ENCODE measurements around the gene SH3PXD2A.

DNA sequence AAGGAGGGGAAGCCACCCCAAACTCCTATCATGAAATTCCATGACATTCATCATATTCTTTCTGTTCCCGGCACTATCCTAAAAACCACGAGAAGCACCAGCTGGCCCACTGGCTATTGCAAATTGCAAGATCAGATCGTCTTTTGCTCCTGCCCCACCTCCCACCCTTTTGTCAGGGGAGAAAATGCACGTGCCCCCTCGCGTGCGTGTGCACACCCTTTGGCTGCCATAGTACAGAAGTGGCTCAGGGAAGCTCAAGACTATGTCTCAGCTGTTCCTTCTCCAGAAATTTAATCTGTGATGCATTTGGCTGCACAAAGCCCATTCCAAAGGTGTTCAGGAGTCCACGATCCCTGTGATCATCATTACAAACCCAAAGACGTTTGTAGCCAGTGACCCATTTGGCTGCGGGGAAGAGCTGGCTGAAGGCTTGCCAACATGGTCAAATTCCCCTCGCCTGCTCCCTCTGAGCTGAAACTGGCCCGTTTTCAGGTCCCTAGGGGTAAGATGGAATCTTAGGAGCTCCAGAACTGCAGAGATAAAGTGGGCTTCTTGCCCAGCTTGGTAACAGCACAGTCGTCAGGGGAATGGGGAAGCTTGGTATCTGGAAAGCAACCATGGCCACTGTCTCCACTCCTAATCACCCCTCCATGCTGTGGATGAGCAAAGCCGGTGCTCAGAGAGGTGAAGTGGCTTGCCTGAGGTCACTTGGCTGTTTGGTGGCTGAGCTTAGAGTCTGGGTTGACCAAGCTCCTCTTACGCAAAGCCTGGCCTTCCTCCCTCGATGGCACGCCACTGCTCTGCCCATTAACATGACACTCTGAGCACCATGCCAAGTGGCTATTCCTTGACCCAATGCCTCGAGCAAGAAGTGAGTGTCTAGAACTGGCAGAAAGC lies 206.5 kb downstream of the SH3PXD2A start:
- no peak for TF ChIP-seq CTCF (IDR thresholded peaks at IDR 0.05 in 4 of 5, conservative IDR thresholded peaks at IDR 0.05 in 1 of 5)
- no peak for TF ChIP-seq POLR2A (IDR thresholded peaks at IDR 0.05)

All from gastrocnemius medialis (tissue), 4 donors.